HepG2 (cell line): ENCODE data around the gene PRRT2. TPM values are rescaled to one million over a fixed set of nuclear protein-coding genes. Genes with fewer than 3 reads are reported as not detected.
A peak's percentile ranks its signal among the peaks of the same experiment; 100 is the strongest.

Experiments used
- ATAC-seq: fragments of 200-7000 bp; cut with Tn5 transposase; 3 replicates; pipeline ENCODE4 v1.9.1; 2020; ENCODE audit warnings: mild to moderate bottlenecking, moderate library complexity
- BruUV-seq: library from RNA; stranded (reverse); fragments of 400-500 nt; replicated peaks from 2 replicates; lab custom pipeline; 2021; lab: Mats Ljungman, UMichigan
- CTCF ChIA-PET: fragments of 300-600 bp; formaldehyde crosslinking; extraction: SDS; loops from one replicate; lab custom pipeline; 2021; ENCODE audit warnings: low total read pairs, inconsistent platforms, low intra/inter-chr PET ratio; lab: Yijun Ruan, JAX
- POLR2A ChIA-PET: fragments of 350-600 bp; sonication (Branson Sonifier 250); formaldehyde crosslinking; loops from one replicate; lab custom pipeline; 2020; ENCODE audit warnings: antibody characterized with exemption, inconsistent platforms; lab: Yijun Ruan, JAX
- DNase-seq: peaks from one replicate; pipeline ENCODE4 v3.0.0-alpha.2; 2015; ENCODE audit warnings: low spot score
- FAIRE-seq: peaks from 3 replicates; lab custom pipeline; 2011; peaks lifted over from hg19 to GRCh38; lab: Jason Lieb, UNC
- H2AFZ ChIP-seq: one replicate; pipeline ENCODE4 v1.6.1; 2011; ENCODE audit warnings: low read length, inconsistent platforms
- H3K27ac ChIP-seq: fragments of 300-600 bp; 3 replicates; pipeline ENCODE4 v1.8.0; 2011; ENCODE audit warnings: mixed run types, mild to moderate bottlenecking, mixed read lengths, low read length, inconsistent platforms; ENCODE audit not compliant: insufficient read depth; ENCODE audit errors: extremely low read length
- H3K27me3 ChIP-seq, 2 experiments: fragments of 200-600 bp in 1 of 2; 2 replicates in 1 of 2; 3 replicates in 1 of 2; pipeline versions ENCODE4 v1.6.0 to v1.8.0; 2011; ENCODE audit warnings: low read length in 2 of 2, mild to moderate bottlenecking in 2 of 2, moderate library complexity in 2 of 2, inconsistent platforms in 1 of 2; ENCODE audit not compliant: insufficient read depth in 2 of 2, control insufficient read depth in 1 of 2
- H3K36me3 ChIP-seq, 2 experiments: fragments of 200-600 bp in 1 of 2; replicated peaks in 1 of 2; 2 replicates in 1 of 2; 3 replicates in 1 of 2; pipeline versions ENCODE4 v1.5.1 to v1.8.0; 2011; ENCODE audit warnings: low read length in 2 of 2, inconsistent platforms in 1 of 2; ENCODE audit not compliant: insufficient read depth in 2 of 2, control insufficient read depth in 1 of 2
- H3K4me1 ChIP-seq: 2 replicates; pipeline ENCODE4 v1.5.1; 2012; ENCODE audit warnings: low read length, inconsistent platforms; ENCODE audit not compliant: insufficient read depth
- H3K4me2 ChIP-seq: 2 replicates; pipeline ENCODE4 v1.6.0; 2011; ENCODE audit warnings: low read depth, low read length, inconsistent platforms
- H3K4me3 ChIP-seq, 3 experiments: fragments of 200-600 bp in 1 of 3; sonication (generic), shearing (Covaris generic) in 1 of 3; replicated peaks in 1 of 3; 2 replicates each; pipeline ENCODE4 v1.5.1; 2011 to 2016; ENCODE audit warnings: low read length in 3 of 3, inconsistent platforms in 2 of 3, low read depth in 2 of 3, mild to moderate bottlenecking in 2 of 3, control low read depth in 1 of 3, mixed read lengths in 1 of 3; ENCODE audit not compliant: insufficient read depth in 1 of 3
- H3K79me2 ChIP-seq: one replicate; pipeline ENCODE4 v1.6.1; 2011; ENCODE audit warnings: low read length, inconsistent platforms; ENCODE audit not compliant: insufficient read depth
- H3K9ac ChIP-seq: 2 replicates; pipeline ENCODE4 v1.6.0; 2011; ENCODE audit warnings: mild to moderate bottlenecking, low read depth, low read length, inconsistent platforms; ENCODE audit not compliant: insufficient read depth
- H3K9me3 ChIP-seq: 2 replicates; pipeline ENCODE4 v1.5.1; 2012; ENCODE audit warnings: mild to moderate bottlenecking, low read length
- H4K20me1 ChIP-seq: 2 replicates; pipeline ENCODE4 v1.6.0; 2011; ENCODE audit warnings: inconsistent platforms, mild to moderate bottlenecking, low read length, moderate library complexity; ENCODE audit not compliant: insufficient read depth
- ATF1 ChIP-seq: IDR thresholded peaks from 2 replicates; pipeline ENCODE4 v1.6.1; 2016; ENCODE audit warnings: mild to moderate bottlenecking, control low read depth
- FOXK1 ChIP-seq: sonication (generic); formaldehyde crosslinking; IDR thresholded peaks from 2 replicates; pipeline ENCODE4 v1.4.0; 2020; ENCODE audit warnings: low read depth, missing genetic modification reagents, borderline replicate concordance
- ONECUT2 ChIP-seq: sonication (generic); formaldehyde crosslinking; IDR thresholded peaks from 2 replicates; pipeline ENCODE4 v1.4.0; 2020; ENCODE audit warnings: missing genetic modification reagents
- POGK ChIP-seq: sonication (generic); formaldehyde crosslinking; conservative IDR thresholded peaks from 2 replicates; pipeline ENCODE4 v1.8.0; 2022; ENCODE audit warnings: mild to moderate bottlenecking, moderate library complexity, missing genetic modification reagents
- POLR2AphosphoS5 ChIP-seq: IDR thresholded peaks from 2 replicates; pipeline ENCODE4 v1.6.1; 2012; ENCODE audit warnings: low read depth, low read length
- POLR2G ChIP-seq: fragments of 200-400 bp; formaldehyde crosslinking; IDR thresholded peaks from 2 replicates; pipeline ENCODE4 v1.6.1; 2018; ENCODE audit warnings: mild to moderate bottlenecking, low read depth, low read length, moderate library complexity
- ZMAT5 ChIP-seq: sonication (generic); formaldehyde crosslinking; IDR thresholded peaks from 2 replicates; pipeline ENCODE4 v1.5.0; 2020; ENCODE audit warnings: mild to moderate bottlenecking, low read depth, missing genetic modification reagents, borderline replicate concordance
- ZNF24 ChIP-seq: fragments of 450-650 bp; IDR thresholded peaks from 2 replicates; pipeline ENCODE4 v1.6.1; 2017; ENCODE audit warnings: antibody characterized with exemption, mild to moderate bottlenecking
- WGBS: methylation state at CpG from one replicate; pipeline ENCODE4 v1.1.6; 2017; ENCODE audit warnings: low lambda C conversion rate; 5-methylcytosine and 5-hydroxymethylcytosine counted together
- in situ Hi-C: cut with HindIII; loops from 2 replicates; pipeline ENCODE4 v1.10.0; 2017; ENCODE audit warnings: low pct_unique_long_range_greater_than_20kb; ENCODE audit not compliant: extremely low pct_ligation_motif_present
- intact Hi-C: fragments of 100-400 bp; cut with micrococcal nuclease; formaldehyde crosslinking; loops from one replicate; pipeline ENCODE4 v1.10.0; 2022; ENCODE audit not compliant: unreplicated experiment
- polyA plus RNA-seq, 8 experiments: library from polyadenylated mRNA; depleted of rRNA in 3 of 8; stranded (reverse) in 7 of 8; unstranded in 1 of 8; fragments of >200 nt; fragmentation: Illumina TruSeq in 4 of 8; extraction: Trizol in 4 of 8; gene quantifications; 2 replicates each; pipeline versions ENCODE4 v1.2.1 to v1.2.3, GENCODE V29; 2011 to 2016; ENCODE audit warnings: low read depth in 4 of 8, missing spikeins in 1 of 8, mixed read lengths in 1 of 8; ENCODE audit not compliant: insufficient read depth in 1 of 8
- total RNA-seq, 5 experiments: library from RNA; depleted of rRNA; stranded (reverse); fragments of >200 nt; fragmentation: Illumina TruSeq; extraction: Trizol; gene quantifications; 2 replicates each; pipeline ENCODE4 v1.2.3, GENCODE V29; 2016; ENCODE audit warnings: low read depth in 1 of 5

The PRRT2 gene
- total and polyA plus RNA-seq, 2 of the 13 experiments (the other 11 are each of a cell fraction or from before 2014, with no cell fraction given), result 0.51 to 1.1 TPM

- no peak for TF ChIP-seq ZNF24
Observed at GRCh38 chr16:29854520-29855100, 42.6 kb downstream of the PRRT2 start (continued).

- ChIA-PET CTCF (no interaction called here), POLR2A (interaction anchor here (0.7 to 2.9 kb wide), 6 partner anchors 9 to 49 kb away, joined by 3 to 6 read pairs (median 6); partner anchors contain the start of genes ASPHD1, PAGR1 and SEZ6L2)
- Histone ChIP-seq H3K36me3 (peaks cover 6 to 13% of the 10 kb centered on the region in 2 experiments; a peak in 4 of 5 replicates), H3K9ac (no peak overlapping the region), H3K4me3 (no peak overlapping the region), H3K9me3 (no peaks in the 10 kb centered on the region), H3K4me1 (peaks cover 16% of the 10 kb centered on the region), H3K79me2 (peaks cover 9% of the 10 kb centered on the region), H2AFZ (no peak overlapping the region), H3K27me3 (no peaks in the 10 kb centered on the region), H3K27ac (no peak overlapping the region), H3K4me2 (no peak overlapping the region), H4K20me1 (no peaks in the 10 kb centered on the region; the same call in 1 of the 2 replicates)
- no peak for DNase-seq
- ATAC-seq, result no peak
- no TSS peak for BruUV-seq
- WGBS, result 81% methylated on average over 7 of the region's 7 CpGs
- FAIRE-seq, result no peak
- TF ChIP-seq POLR2G, result peak; percentile 32; the same call in 1 of the 2 replicates
- no peak for TF ChIP-seq FOXK1 (CRISPR knock-in tag)
- no peak for TF ChIP-seq ZMAT5
- TF ChIP-seq ATF1 (CRISPR knock-in tag), result no peak
- no peak for TF ChIP-seq POGK (CRISPR knock-in tag)
- TF ChIP-seq POLR2AphosphoS5, result 0 out of 2 replicates have a peak, but pooled peaks have one; percentile 10
- no peak for TF ChIP-seq ONECUT2 (CRISPR knock-in tag)
- intact Hi-C loops (no loop called here), in situ Hi-C loops (no loop called here)
Observed at GRCh38 chr16:29857133-29857760, 45.3 kb downstream of the PRRT2 start.
